ENCODE results near the gene KRT2.

KRT2 gene

DNA sequence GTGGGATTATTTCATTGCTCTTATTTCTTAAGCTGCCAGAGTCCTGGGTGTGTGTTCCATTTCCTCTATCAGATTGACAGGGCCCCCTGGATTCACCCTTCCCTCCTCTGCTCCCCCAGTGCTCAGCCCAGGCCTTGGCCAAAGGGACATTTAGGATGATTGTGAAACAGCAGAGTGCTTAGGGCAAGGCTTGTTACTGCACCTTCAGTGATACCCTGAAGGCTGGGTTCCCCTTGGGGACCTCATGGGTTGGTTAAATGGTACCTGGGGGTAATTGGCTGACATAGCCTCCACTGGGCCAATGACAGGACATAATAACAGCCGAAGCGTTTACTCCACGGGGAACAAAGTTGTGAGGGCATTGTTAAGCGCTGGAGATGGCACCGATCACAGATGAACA, 49.5 kb downstream of the KRT2 start:
- H3K4me1 ChIP-seq (ENCODE audit: control insufficient read depth, insufficient read depth, low read length), result no peaks in the 10 kb centered on the region
- POLR2A ChIA-PET, result no interaction called here
- H3K27ac ChIP-seq (ENCODE audit: extremely low read depth, low read depth, low read length), result no peak overlapping the region
- H3K4me3 ChIP-seq (ENCODE audit: low read depth, low read length), result no peak overlapping the region
- TF ChIP-seq, protein P1, sequence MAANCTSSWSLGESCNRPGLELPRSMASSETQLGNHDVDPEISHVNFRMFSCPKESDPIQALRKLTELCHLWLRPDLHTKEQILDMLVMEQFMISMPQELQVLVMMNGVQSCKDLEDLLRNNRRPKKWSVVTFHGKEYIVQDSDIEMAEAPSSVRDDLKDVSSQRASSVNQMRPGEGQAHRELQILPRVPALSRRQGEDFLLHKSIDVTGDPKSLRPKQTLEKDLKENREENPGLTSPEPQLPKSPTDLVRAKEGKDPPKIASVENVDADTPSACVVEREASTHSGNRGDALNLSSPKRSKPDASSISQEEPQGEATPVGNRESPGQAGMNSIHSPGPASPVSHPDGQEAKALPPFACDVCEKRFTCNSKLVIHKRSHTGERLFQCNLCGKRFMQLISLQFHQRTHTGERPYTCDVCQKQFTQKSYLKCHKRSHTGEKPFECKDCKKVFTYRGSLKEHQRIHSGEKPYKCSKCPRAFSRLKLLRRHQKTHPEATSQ (tag by site-specific recombination; IDR thresholded peaks at IDR 0.05), result no peak
- TF ChIP-seq ZNF214 (tag by site-specific recombination; IDR thresholded peaks at IDR 0.05; ENCODE audit: borderline replicate concordance), result no peak
- H3K36me3 ChIP-seq (ENCODE audit: control insufficient read depth in 2 of 2, insufficient read depth in 1 of 2, low read length in 2 of 2), result no peaks in the 10 kb centered on the region
- no peaks in the 10 kb centered on the region for H3K9me3 ChIP-seq (ENCODE audit: control insufficient read depth, insufficient read depth, low read depth, low read length)
- CTCF ChIA-PET, result interaction anchor here (0.9 kb wide), 1 partner anchor 19 kb away, joined by 5 read pairs; no protein-coding TSS in a partner anchor

DNA sequence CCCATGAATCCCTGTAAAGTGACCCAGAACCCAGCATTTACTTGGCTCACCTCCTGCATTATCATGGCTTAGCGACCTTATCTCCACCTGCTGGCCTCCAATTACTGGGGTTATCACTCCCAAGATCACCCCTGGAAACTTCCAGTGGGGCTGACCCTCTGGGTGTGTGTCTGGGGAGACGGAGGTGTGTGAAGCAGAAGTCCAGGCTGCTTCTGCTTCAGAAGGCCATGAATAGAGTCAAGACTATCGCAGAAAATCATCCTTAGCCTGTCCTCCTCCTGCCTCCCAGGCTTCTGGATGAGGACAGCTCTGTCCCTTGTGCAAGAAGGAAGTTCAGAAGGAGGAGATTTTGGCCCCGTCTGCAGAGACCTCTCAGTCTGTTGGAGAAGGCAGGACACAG, 50.3 kb downstream of the KRT2 start:
- Histone ChIP-seq H3K27ac (ENCODE audit: extremely low read depth, low read depth, low read length) (no peak overlapping the region), H3K9me3 (ENCODE audit: control insufficient read depth, insufficient read depth, low read depth, low read length) (no peaks in the 10 kb centered on the region), H3K4me3 (ENCODE audit: low read depth, low read length) (no peak overlapping the region), H3K36me3 (ENCODE audit: control insufficient read depth in 2 of 2, insufficient read depth in 1 of 2, low read length in 2 of 2) (no peaks in the 10 kb centered on the region), H3K4me1 (ENCODE audit: control insufficient read depth, insufficient read depth, low read length) (no peaks in the 10 kb centered on the region)
- TF ChIP-seq, protein P2, sequence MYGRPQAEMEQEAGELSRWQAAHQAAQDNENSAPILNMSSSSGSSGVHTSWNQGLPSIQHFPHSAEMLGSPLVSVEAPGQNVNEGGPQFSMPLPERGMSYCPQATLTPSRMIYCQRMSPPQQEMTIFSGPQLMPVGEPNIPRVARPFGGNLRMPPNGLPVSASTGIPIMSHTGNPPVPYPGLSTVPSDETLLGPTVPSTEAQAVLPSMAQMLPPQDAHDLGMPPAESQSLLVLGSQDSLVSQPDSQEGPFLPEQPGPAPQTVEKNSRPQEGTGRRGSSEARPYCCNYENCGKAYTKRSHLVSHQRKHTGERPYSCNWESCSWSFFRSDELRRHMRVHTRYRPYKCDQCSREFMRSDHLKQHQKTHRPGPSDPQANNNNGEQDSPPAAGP (tag by site-specific recombination; IDR thresholded peaks at IDR 0.05), result no peak
- TF ChIP-seq BCL11A (tag by site-specific recombination; IDR thresholded peaks at IDR 0.05; ENCODE audit: low read depth) (no peak), KLF9 (tag by site-specific recombination; IDR thresholded peaks at IDR 0.05; ENCODE audit: low read depth) (no peak), ZNF155 (tag by site-specific recombination; IDR thresholded peaks at IDR 0.05) (no peak), ZNF629 (tag by site-specific recombination; IDR thresholded peaks at IDR 0.05) (no peak)
- TF ChIP-seq, protein P3, sequence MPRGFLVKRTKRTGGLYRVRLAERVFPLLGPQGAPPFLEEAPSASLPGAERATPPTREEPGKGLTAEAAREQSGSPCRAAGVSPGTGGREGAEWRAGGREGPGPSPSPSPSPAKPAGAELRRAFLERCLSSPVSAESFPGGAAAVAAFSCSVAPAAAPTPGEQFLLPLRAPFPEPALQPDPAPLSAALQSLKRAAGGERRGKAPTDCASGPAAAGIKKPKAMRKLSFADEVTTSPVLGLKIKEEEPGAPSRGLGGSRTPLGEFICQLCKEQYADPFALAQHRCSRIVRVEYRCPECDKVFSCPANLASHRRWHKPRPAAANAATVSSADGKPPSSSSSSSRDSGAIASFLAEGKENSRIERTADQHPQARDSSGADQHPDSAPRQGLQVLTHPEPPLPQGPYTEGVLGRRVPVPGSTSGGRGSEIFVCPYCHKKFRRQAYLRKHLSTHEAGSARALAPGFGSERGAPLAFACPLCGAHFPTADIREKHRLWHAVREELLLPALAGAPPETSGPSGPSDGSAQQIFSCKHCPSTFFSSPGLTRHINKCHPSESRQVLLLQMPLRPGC (tag by site-specific recombination; IDR thresholded peaks at IDR 0.05), result no peak
- TF ChIP-seq, protein P4, sequence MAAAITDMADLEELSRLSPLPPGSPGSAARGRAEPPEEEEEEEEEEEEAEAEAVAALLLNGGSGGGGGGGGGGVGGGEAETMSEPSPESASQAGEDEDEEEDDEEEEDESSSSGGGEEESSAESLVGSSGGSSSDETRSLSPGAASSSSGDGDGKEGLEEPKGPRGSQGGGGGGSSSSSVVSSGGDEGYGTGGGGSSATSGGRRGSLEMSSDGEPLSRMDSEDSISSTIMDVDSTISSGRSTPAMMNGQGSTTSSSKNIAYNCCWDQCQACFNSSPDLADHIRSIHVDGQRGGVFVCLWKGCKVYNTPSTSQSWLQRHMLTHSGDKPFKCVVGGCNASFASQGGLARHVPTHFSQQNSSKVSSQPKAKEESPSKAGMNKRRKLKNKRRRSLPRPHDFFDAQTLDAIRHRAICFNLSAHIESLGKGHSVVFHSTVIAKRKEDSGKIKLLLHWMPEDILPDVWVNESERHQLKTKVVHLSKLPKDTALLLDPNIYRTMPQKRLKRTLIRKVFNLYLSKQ (tag by site-specific recombination; IDR thresholded peaks at IDR 0.05; ENCODE audit: borderline replicate concordance), result no peak
- TF ChIP-seq, protein P5, sequence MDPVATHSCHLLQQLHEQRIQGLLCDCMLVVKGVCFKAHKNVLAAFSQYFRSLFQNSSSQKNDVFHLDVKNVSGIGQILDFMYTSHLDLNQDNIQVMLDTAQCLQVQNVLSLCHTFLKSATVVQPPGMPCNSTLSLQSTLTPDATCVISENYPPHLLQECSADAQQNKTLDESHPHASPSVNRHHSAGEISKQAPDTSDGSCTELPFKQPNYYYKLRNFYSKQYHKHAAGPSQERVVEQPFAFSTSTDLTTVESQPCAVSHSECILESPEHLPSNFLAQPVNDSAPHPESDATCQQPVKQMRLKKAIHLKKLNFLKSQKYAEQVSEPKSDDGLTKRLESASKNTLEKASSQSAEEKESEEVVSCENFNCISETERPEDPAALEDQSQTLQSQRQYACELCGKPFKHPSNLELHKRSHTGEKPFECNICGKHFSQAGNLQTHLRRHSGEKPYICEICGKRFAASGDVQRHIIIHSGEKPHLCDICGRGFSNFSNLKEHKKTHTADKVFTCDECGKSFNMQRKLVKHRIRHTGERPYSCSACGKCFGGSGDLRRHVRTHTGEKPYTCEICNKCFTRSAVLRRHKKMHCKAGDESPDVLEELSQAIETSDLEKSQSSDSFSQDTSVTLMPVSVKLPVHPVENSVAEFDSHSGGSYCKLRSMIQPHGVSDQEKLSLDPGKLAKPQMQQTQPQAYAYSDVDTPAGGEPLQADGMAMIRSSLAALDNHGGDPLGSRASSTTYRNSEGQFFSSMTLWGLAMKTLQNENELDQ (tag by site-specific recombination; IDR thresholded peaks at IDR 0.05; ENCODE audit: low read depth), result no peak
- ChIA-PET CTCF (interaction anchor here (0.9 kb wide), 1 partner anchor 18 kb away, joined by 5 read pairs; no protein-coding TSS in a partner anchor), POLR2A (no interaction called here)

DNA sequence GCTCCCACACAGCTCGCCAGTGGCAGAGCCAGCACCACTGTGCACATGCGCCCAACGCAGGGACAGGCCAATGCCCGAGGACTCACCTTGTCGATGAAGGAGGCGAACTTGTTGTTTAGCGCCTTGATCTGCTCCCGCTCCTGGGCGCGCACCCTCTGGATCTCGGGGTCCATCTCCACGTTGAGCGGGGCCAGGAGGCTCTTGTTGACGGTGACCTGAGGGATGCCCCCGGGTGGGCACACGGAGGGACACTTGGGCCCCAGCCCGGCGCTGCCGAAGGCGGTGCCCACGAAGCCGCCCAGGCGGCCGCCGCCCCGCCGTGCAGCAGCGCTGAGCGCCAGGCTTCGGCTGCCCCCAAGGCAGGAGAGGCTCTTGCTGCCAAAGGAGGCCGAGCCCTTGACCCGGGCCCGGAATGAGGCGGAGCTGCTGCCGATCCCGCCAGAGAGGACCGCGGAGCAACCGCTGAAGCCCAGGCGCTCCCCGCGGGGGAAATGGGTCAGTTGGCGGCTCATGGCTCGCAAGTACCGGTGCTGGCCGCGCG, 51.0 kb downstream of the KRT2 start, which contains the start of gene KRT72:
TSS of gene KRT72 (minus strand) at position 523 of the 541 bp plus-strand sequence. CDS start at position 512, 11 bp downstream.
- H3K9me3 ChIP-seq (ENCODE audit: control insufficient read depth, insufficient read depth, low read depth, low read length), result no peaks in the 10 kb centered on the region
- H3K36me3 ChIP-seq (ENCODE audit: control insufficient read depth in 2 of 2, insufficient read depth in 1 of 2, low read length in 2 of 2), result no peaks in the 10 kb centered on the region
- H3K4me3 ChIP-seq (ENCODE audit: low read depth, low read length), result no peak within 1 kb of the TSS
- POLR2A ChIA-PET, result no interaction called here
- H3K27ac ChIP-seq (ENCODE audit: extremely low read depth, low read depth, low read length), result no peak within 1 kb of the TSS
- CTCF ChIA-PET, result no interaction called here
- H3K4me1 ChIP-seq (ENCODE audit: control insufficient read depth, insufficient read depth, low read length), result no peaks in the 10 kb centered on the region
- TF ChIP-seq ZNF350 (tag by site-specific recombination; IDR thresholded peaks at IDR 0.05) (no peak), ZNF169 (tag by site-specific recombination; IDR thresholded peaks at IDR 0.05) (no peak), IKZF3 (tag by site-specific recombination; IDR thresholded peaks at IDR 0.05) (no peak), SP2 (tag by site-specific recombination; IDR thresholded peaks at IDR 0.05) (no peak), TCF7L2 (IDR thresholded peaks at IDR 0.05; ENCODE audit: borderline replicate concordance, low read depth, low read length) (no peak), SETDB1 (IDR thresholded peaks at IDR 0.05; ENCODE audit: insufficient read length, low read length) (no peak), FEZF1 (tag by site-specific recombination; IDR thresholded peaks at IDR 0.05) (no peak), ZNF133 (tag by site-specific recombination; IDR thresholded peaks at IDR 0.05) (no peak), ZNF211 (tag by site-specific recombination; IDR thresholded peaks at IDR 0.05; ENCODE audit: low read depth) (no peak), ZNF558 (tag by site-specific recombination; IDR thresholded peaks at IDR 0.05) (no peak), SALL2 (tag by site-specific recombination; IDR thresholded peaks at IDR 0.05; ENCODE audit: borderline replicate concordance) (no peak)
- TF ChIP-seq, protein P6, sequence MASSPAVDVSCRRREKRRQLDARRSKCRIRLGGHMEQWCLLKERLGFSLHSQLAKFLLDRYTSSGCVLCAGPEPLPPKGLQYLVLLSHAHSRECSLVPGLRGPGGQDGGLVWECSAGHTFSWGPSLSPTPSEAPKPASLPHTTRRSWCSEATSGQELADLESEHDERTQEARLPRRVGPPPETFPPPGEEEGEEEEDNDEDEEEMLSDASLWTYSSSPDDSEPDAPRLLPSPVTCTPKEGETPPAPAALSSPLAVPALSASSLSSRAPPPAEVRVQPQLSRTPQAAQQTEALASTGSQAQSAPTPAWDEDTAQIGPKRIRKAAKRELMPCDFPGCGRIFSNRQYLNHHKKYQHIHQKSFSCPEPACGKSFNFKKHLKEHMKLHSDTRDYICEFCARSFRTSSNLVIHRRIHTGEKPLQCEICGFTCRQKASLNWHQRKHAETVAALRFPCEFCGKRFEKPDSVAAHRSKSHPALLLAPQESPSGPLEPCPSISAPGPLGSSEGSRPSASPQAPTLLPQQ (tag by site-specific recombination; IDR thresholded peaks at IDR 0.05), result no peak
